T-cell (primary cell): ENCODE results near the gene ARHGAP15. TPM values are rescaled to one million over a fixed set of nuclear protein-coding genes. Genes with fewer than 3 reads are reported as not detected.
A peak's percentile ranks its signal among the peaks of the same experiment; 100 is the strongest.

Experiments
- ATAC-seq, 4 experiments: fragments of 200-7000 bp in 3 of 4; fragments of 150-1000 bp in 1 of 4; cut with Tn5 transposase; replicated peaks in 1 of 4; 1 replicate in 3 of 4; 2 replicates in 1 of 4; pipeline ENCODE4 v1.10.0; 2021; ENCODE audit warnings: moderate library complexity in 3 of 4, mild to moderate bottlenecking in 2 of 4, moderate number of reproducible peaks in 1 of 4
- CTCF ChIA-PET, 2 donors: fragments of 300-600 bp; sonication (Branson Sonifier 250); formaldehyde crosslinking; loops; one replicate each; lab custom pipeline; 2022; ENCODE audit warnings: antibody characterized with exemption in 2 of 2; lab: Charles Lee
- POLR2A ChIA-PET, 2 donors: fragments of 300-600 bp; sonication (Branson Sonifier 250); formaldehyde crosslinking; loops; one replicate each; lab custom pipeline; 2022; ENCODE audit warnings: antibody characterized with exemption in 2 of 2; lab: Charles Lee
- DNase-seq, 35 experiments: peaks; one replicate each; pipeline versions ENCODE4 v3.0.0 to v3.0.0-alpha.2; 2013 to 2023
- H3K27ac ChIP-seq: one replicate; pipeline ENCODE4 v1.5.1; 2013; ENCODE audit warnings: low read length
- H3K27me3 ChIP-seq, 2 experiments: replicated peaks in 1 of 2; 1 replicate in 1 of 2; 2 replicates in 1 of 2; pipeline versions ENCODE4 v1.6.1 to v1.7.0; 2013; ENCODE audit warnings: low read length in 1 of 2, mixed read lengths in 1 of 2; ENCODE audit not compliant: control insufficient read depth in 2 of 2, insufficient read depth in 2 of 2; ENCODE audit errors: extremely low read depth in 1 of 2
- H3K36me3 ChIP-seq, 2 donors: 1 replicate in 1 of 2; 2 replicates in 1 of 2; pipeline versions ENCODE4 v1.6.1 to v1.7.0; 2013; ENCODE audit warnings: low read length in 1 of 2; ENCODE audit not compliant: control insufficient read depth in 2 of 2, insufficient read depth in 1 of 2; ENCODE audit errors: extremely low read depth in 1 of 2
- H3K4me1 ChIP-seq, 2 experiments: 1 replicate in 1 of 2; 2 replicates in 1 of 2; pipeline versions ENCODE4 v1.6.1 to v1.7.0; 2013; ENCODE audit warnings: low read length in 2 of 2, mixed read lengths in 1 of 2; ENCODE audit not compliant: insufficient read depth in 2 of 2, control insufficient read depth in 1 of 2; ENCODE audit errors: extremely low read depth in 1 of 2
- H3K4me3 ChIP-seq, 2 donors: 1 replicate in 1 of 2; 2 replicates in 1 of 2; pipeline versions ENCODE4 v1.5.1 to v1.7.0; 2013; ENCODE audit warnings: mild to moderate bottlenecking in 2 of 2, low read length in 1 of 2, moderate library complexity in 1 of 2; ENCODE audit not compliant: control insufficient read depth in 1 of 2; ENCODE audit errors: extremely low read depth in 1 of 2
- H3K9me3 ChIP-seq: 2 replicates; pipeline ENCODE4 v1.7.0; 2013
- H3K27ac Mint-ChIP-seq, 2 donors: one replicate each; pipeline ENCODE4 v1.8.0; 2020 to 2021; ENCODE audit warnings: mild to moderate bottlenecking in 2 of 2, mixed read lengths in 2 of 2
- H3K27me3 Mint-ChIP-seq, 2 donors: one replicate each; pipeline ENCODE4 v1.8.0; 2021 to 2022; ENCODE audit warnings: mixed read lengths in 2 of 2
- H3K36me3 Mint-ChIP-seq: one replicate; pipeline ENCODE4 v1.8.0; 2021; ENCODE audit warnings: mixed read lengths
- H3K4me1 Mint-ChIP-seq, 3 donors: one replicate each; pipeline ENCODE4 v1.8.0; 2020 to 2022; ENCODE audit warnings: mixed read lengths in 3 of 3, mild to moderate bottlenecking in 1 of 3
- H3K4me3 Mint-ChIP-seq, 3 donors: one replicate each; pipeline ENCODE4 v1.8.0; 2020 to 2022; ENCODE audit warnings: mild to moderate bottlenecking in 3 of 3, mixed read lengths in 3 of 3, moderate library complexity in 3 of 3
- H3K9me3 Mint-ChIP-seq, 3 donors: one replicate each; pipeline ENCODE4 v1.8.0; 2020 to 2022; ENCODE audit warnings: mixed read lengths in 3 of 3
- WGBS: methylation state at CpG from one replicate; pipeline ENCODE4 v1.1.5; 2013; ENCODE audit warnings: missing lambda C conversion rate; ENCODE audit not compliant: insufficient coverage; 5-methylcytosine and 5-hydroxymethylcytosine counted together
- total RNA-seq, 35 experiments: library from RNA in 6 of 35; stranded (reverse) in 6 of 35; fragments of 120-200 nt in 1 of 35; gene quantifications; one replicate each; pipeline versions ENCODE4 v1.2.1 to v1.2.4 and lab custom pipeline; 2013 to 2026

The ARHGAP15 gene
- total RNA-seq, 5 donors from 2014 or later (not counting 1 experiment from before 2014, with no cell fraction given) = 154 to 271 (median 188) TPM

GRCh38 chr2:143146815-143147530 is 17.8 kb downstream of the ARHGAP15 start:
- ATAC-seq (no peak), DNase-seq (no peak)
- Histone ChIP-seq H3K4me3 (no peak overlapping the region), H3K27me3 (no peaks in the 10 kb centered on the region), H3K36me3 (peaks cover 0 to 8% of the 10 kb centered on the region in 2 donors), H3K4me1 (peaks cover 35 to 58% of the 10 kb centered on the region in 2 experiments), H3K27ac (no peak overlapping the region), H3K9me3 (no peaks in the 10 kb centered on the region)
- ChIA-PET POLR2A (interaction anchor here (0.6 to 1.0 kb wide), 3 partner anchors 10 to 15 kb away, joined by 3 to 4 read pairs (median 4); no protein-coding TSS in a partner anchor), CTCF (interaction anchor here in 1 of 2 donors (0.9 kb wide), 1 partner anchor 15 kb away, joined by 3 read pairs; no protein-coding TSS in a partner anchor)
- H3K36me3 Mint-ChIP-seq = peaks cover 26% of the 10 kb centered on the region
- H3K9me3 Mint-ChIP-seq = no peaks in the 10 kb centered on the region
- H3K4me1 Mint-ChIP-seq = peaks cover 90 to 97% (median 93%) of the 10 kb centered on the region in 3 donors
- H3K4me3 Mint-ChIP-seq = peak overlapping the region in 1 of 3 donors; percentile 36
- 95% methylated on average over 4 of the region's 7 CpGs for WGBS
- H3K27ac Mint-ChIP-seq = peak overlapping the region; percentile 80 to 95
- no peaks in the 10 kb centered on the region for H3K27me3 Mint-ChIP-seq

GRCh38 chr2:143148011-143148410 is 18.8 kb downstream of the ARHGAP15 start:
- H3K9me3 Mint-ChIP-seq = no peaks in the 10 kb centered on the region
- H3K27me3 ChIP-seq = no peaks in the 10 kb centered on the region
- H3K4me3 Mint-ChIP-seq = peak overlapping the region in 1 of 3 donors; percentile 36
- H3K4me1 ChIP-seq = peaks cover 42 to 65% of the 10 kb centered on the region in 2 experiments
- POLR2A ChIA-PET = interaction anchor here in 1 of 2 donors (1.0 kb wide), 1 partner anchor 16 kb away, joined by 3 read pairs; no protein-coding TSS in a partner anchor
- ATAC-seq (no peak), DNase-seq (no peak)
- no peak overlapping the region for H3K27ac ChIP-seq
- peaks cover 26% of the 10 kb centered on the region for H3K36me3 Mint-ChIP-seq
- H3K27ac Mint-ChIP-seq = peak overlapping the region; percentile 61 to 95
- no peak overlapping the region for H3K4me3 ChIP-seq
- H3K4me1 Mint-ChIP-seq = peaks cover 92 to 97% (median 93%) of the 10 kb centered on the region in 3 donors
- no peaks in the 10 kb centered on the region for H3K27me3 Mint-ChIP-seq
- H3K36me3 ChIP-seq = peaks cover 0 to 6% of the 10 kb centered on the region in 2 donors
- H3K9me3 ChIP-seq = no peaks in the 10 kb centered on the region
- CTCF ChIA-PET = interaction anchor here (1.0 to 1.5 kb wide), 4 partner anchors 13 to 111 kb away, joined by 3 to 4 read pairs (median 4); no protein-coding TSS in a partner anchor

- Histone ChIP-seq H3K4me1 (peaks cover 43 to 70% of the 10 kb centered on the region in 2 experiments), H3K36me3 (peaks cover 0 to 6% of the 10 kb centered on the region in 2 donors), H3K27me3 (no peaks in the 10 kb centered on the region), H3K27ac (no peak overlapping the region), H3K4me3 (no peak overlapping the region), H3K9me3 (no peaks in the 10 kb centered on the region)
- DNase-seq (no peak), ATAC-seq (no peak)
- Mint-ChIP-seq H3K36me3 (peaks cover 21% of the 10 kb centered on the region), H3K4me1 (peaks cover 87 to 95% (median 89%) of the 10 kb centered on the region in 3 donors), H3K9me3 (no peaks in the 10 kb centered on the region), H3K27me3 (no peaks in the 10 kb centered on the region), H3K4me3 (peak overlapping the region in 2 of 3 donors; percentile 3 to 36), H3K27ac (peak overlapping the region; percentile 75 to 95)
- CTCF ChIA-PET = interaction anchor here (0.6 to 1.5 kb wide), 8 partner anchors 8 to 310 kb away, joined by 3 to 11 read pairs (median 3); no protein-coding TSS in a partner anchor
- POLR2A ChIA-PET = interaction anchor here (0.6 to 1.3 kb wide), 4 partner anchors 11 to 21 kb away, joined by 3 to 4 read pairs (median 4); no protein-coding TSS in a partner anchor
- WGBS = no CpG with 5 or more reads among the region's 5 CpGs
Observed at GRCh38 chr2:143148757-143149156, 19.5 kb downstream of the ARHGAP15 start.

- POLR2A ChIA-PET = interaction anchor here (0.5 to 1.5 kb wide), 4 partner anchors 11 to 138 kb away, joined by 3 to 4 read pairs (median 3); no protein-coding TSS in a partner anchor
- Mint-ChIP-seq H3K36me3 (peaks cover 17% of the 10 kb centered on the region), H3K27ac (peak overlapping the region; percentile 87 to 95), H3K9me3 (no peaks in the 10 kb centered on the region), H3K27me3 (no peaks in the 10 kb centered on the region), H3K4me3 (peak overlapping the region; percentile 25 to 60 (median 57)), H3K4me1 (peaks cover 87 to 95% (median 89%) of the 10 kb centered on the region in 3 donors)
- WGBS = 18% methylated on average over 3 of the region's 4 CpGs
- H3K36me3 ChIP-seq = peaks cover 0 to 3% of the 10 kb centered on the region in 2 donors
- peak; percentile 54 to 69 (median 66) for ATAC-seq
- no peaks in the 10 kb centered on the region for H3K9me3 ChIP-seq
- H3K27ac ChIP-seq = peak overlapping the region; percentile 53
- DNase-seq = peak in 1 of 35 experiments; percentile 38
- CTCF ChIA-PET = interaction anchor here in 1 of 2 donors (1.0 kb wide), 2 partner anchors 8 to 13 kb away, joined by 3 to 5 read pairs; no protein-coding TSS in a partner anchor
- no peak overlapping the region for H3K4me3 ChIP-seq
- no peaks in the 10 kb centered on the region for H3K27me3 ChIP-seq
- H3K4me1 ChIP-seq = peaks cover 41 to 63% of the 10 kb centered on the region in 2 experiments
Observed at GRCh38 chr2:143150287-143150686, 21.1 kb downstream of the ARHGAP15 start.

- Mint-ChIP-seq H3K27ac (peak overlapping the region; percentile 87 to 95), H3K9me3 (no peaks in the 10 kb centered on the region), H3K4me1 (peaks cover 91 to 95% (median 92%) of the 10 kb centered on the region in 3 donors), H3K36me3 (peaks cover 22% of the 10 kb centered on the region), H3K4me3 (peak overlapping the region in 2 of 3 donors; percentile 14 to 60), H3K27me3 (no peaks in the 10 kb centered on the region)
- Histone ChIP-seq H3K4me3 (no peak overlapping the region), H3K36me3 (peaks cover 0 to 5% of the 10 kb centered on the region in 2 donors), H3K9me3 (no peaks in the 10 kb centered on the region), H3K4me1 (peaks cover 39 to 61% of the 10 kb centered on the region in 2 experiments), H3K27ac (peak overlapping the region; percentile 43), H3K27me3 (no peaks in the 10 kb centered on the region)
- no peak for ATAC-seq
- POLR2A ChIA-PET = interaction anchor here in 1 of 2 donors (1.5 kb wide), 1 partner anchor 12 kb away, joined by 3 read pairs; no protein-coding TSS in a partner anchor
- whole genome bisulfite sequencing = no CpG with 5 or more reads among the region's 1 CpG
- CTCF ChIA-PET = no interaction called here
- DNase-seq = no peak
Observed at GRCh38 chr2:143151111-143151752, 22.0 kb downstream of the ARHGAP15 start.
